Transverse colon (tissue), 4 donors: Measurements from ENCODE around the gene ARPC1A. TPM values are rescaled to one million over a fixed set of nuclear protein-coding genes. Genes with fewer than 3 reads are reported as not detected.

Experiments used
- DNase-seq: peaks from one replicate; pipeline ENCODE4 v3.0.0-alpha.2; 2019
- H3K27ac ChIP-seq, 4 donors: fragments of 200-600 bp; sonication (generic); 2 replicates each; pipeline ENCODE4 v1.5.1; 2016 to 2018; ENCODE audit warnings: inconsistent platforms in 4 of 4
- H3K27me3 ChIP-seq: fragments of 200-600 bp; sonication (generic); 2 replicates; pipeline ENCODE4 v1.5.1; 2017; ENCODE audit warnings: inconsistent platforms
- H3K36me3 ChIP-seq, 4 donors: fragments of 200-600 bp; sonication (generic); 2 replicates each; pipeline ENCODE4 v1.5.1; 2017 to 2019; ENCODE audit warnings: inconsistent platforms in 4 of 4
- H3K4me1 ChIP-seq, 4 donors: fragments of 200-600 bp; sonication (generic); 2 replicates each; pipeline ENCODE4 v1.5.1; 2017 to 2020; ENCODE audit warnings: inconsistent platforms in 4 of 4
- H3K4me3 ChIP-seq, 4 donors: fragments of 200-600 bp; sonication (generic); 1 replicate in 1 of 4; 2 replicates in 3 of 4; pipeline versions ENCODE4 v1.5.1 to v1.6.1; 2017 to 2019; ENCODE audit warnings: inconsistent platforms in 4 of 4
- H3K9me3 ChIP-seq, 2 donors: fragments of 200-600 bp; sonication (generic); 2 replicates each; pipeline ENCODE4 v1.5.1; 2017 to 2019; ENCODE audit warnings: inconsistent platforms in 2 of 2
- CTCF ChIP-seq, 5 experiments: fragments of 200-600 bp in 3 of 5; fragments of 450-650 bp in 2 of 5; sonication (generic) in 3 of 5; IDR thresholded peaks; 1 replicate in 2 of 5; 2 replicates in 3 of 5; pipeline ENCODE4 v1.5.1; 2016 to 2017; ENCODE audit warnings: antibody characterized with exemption in 5 of 5, inconsistent platforms in 3 of 5, mild to moderate bottlenecking in 2 of 5, moderate library complexity in 1 of 5
- EP300 ChIP-seq: sonication (generic); formaldehyde crosslinking; IDR thresholded peaks from one replicate; pipeline ENCODE4 v1.6.1; 2017; ENCODE audit warnings: antibody characterized with exemption, low read depth
- POLR2A ChIP-seq: fragments of 450-650 bp; IDR thresholded peaks from one replicate; pipeline ENCODE4 v1.6.1; 2016; ENCODE audit warnings: antibody characterized with exemption, mild to moderate bottlenecking, moderate library complexity
- POLR2AphosphoS5 ChIP-seq, 3 donors: sonication (generic); formaldehyde crosslinking; IDR thresholded peaks; one replicate each; pipeline ENCODE4 v1.6.1; 2016; ENCODE audit warnings: antibody characterized with exemption in 3 of 3
- WGBS, 2 donors: methylation state at CpG; one replicate each; pipeline ENCODE4 v1.1.5; 2018; ENCODE audit warnings: low coverage in 1 of 2; 5-methylcytosine and 5-hydroxymethylcytosine counted together
- in situ Hi-C, 4 donors: fragments of 200-750 bp; cut with MboI; loops; one replicate each; pipeline versions ENCODE4 v1.15.0 to v1.15.1; 2017; ENCODE audit warnings: low sequenced_read_pairs in 3 of 4, low pct_ligation_motif_present in 1 of 4, low pct_unique_long_range_greater_than_20kb in 1 of 4
- intact Hi-C: fragments of 100-400 bp; cut with DNase I; formaldehyde crosslinking; loops from one replicate; pipeline ENCODE4 v1.15.1; 2023; ENCODE audit warnings: low total_unique reads
- total RNA-seq, 4 donors: library from RNA; depleted of rRNA; stranded (reverse); fragments of >200 nt; gene quantifications; one replicate each; pipeline ENCODE4 v1.1.0, GENCODE V29; 2016

The ARPC1A gene
- total RNA-seq, 4 donors from 2014 or later: 104 to 186 (median 147) TPM

GRCh38 chr7:99308461-99309074, 17.1 kb upstream of the ARPC1A start:
- WGBS, 2 donors: 87 to 98% methylated on average over 5 to 7 of the region's 7 CpGs
- no peak for DNase-seq
- in situ Hi-C loops: loop anchor here in 1 of 4 donors (25.0 kb wide), 1 partner anchor 146 kb away; no protein-coding TSS in a partner anchor
- no peaks in the 10 kb centered on the region for H3K36me3 ChIP-seq
- H3K27ac ChIP-seq: no peak overlapping the region
- peaks cover 0 to 4% (median 0%) of the 10 kb centered on the region in 4 donors for H3K4me1 ChIP-seq
- H3K4me3 ChIP-seq: no peak overlapping the region
- no peaks in the 10 kb centered on the region for H3K9me3 ChIP-seq
- TF ChIP-seq POLR2A (no peak), CTCF (IDR thresholded peaks at IDR 0.05) (no peak), POLR2AphosphoS5 (IDR thresholded peaks at IDR 0.05) (no peak), EP300 (no peak)
- intact Hi-C loops: no loop called here
- no peaks in the 10 kb centered on the region for H3K27me3 ChIP-seq

- DNase-seq: no peak
- H3K36me3 ChIP-seq: no peaks in the 10 kb centered on the region
- in situ Hi-C loops: loop anchor here in 1 of 4 donors (25.0 kb wide), 1 partner anchor 147 kb away; no protein-coding TSS in a partner anchor
- intact Hi-C loops: no loop called here
- peaks cover 0 to 4% (median 0%) of the 10 kb centered on the region in 4 donors for H3K4me1 ChIP-seq
- no peaks in the 10 kb centered on the region for H3K9me3 ChIP-seq
- no peak overlapping the region for H3K27ac ChIP-seq
- H3K27me3 ChIP-seq: no peaks in the 10 kb centered on the region
- H3K4me3 ChIP-seq: no peak overlapping the region
- TF ChIP-seq CTCF (IDR thresholded peaks at IDR 0.05) (no peak), POLR2AphosphoS5 (IDR thresholded peaks at IDR 0.05) (no peak), POLR2A (no peak), EP300 (no peak)
- WGBS, 2 donors: 91 to 100% methylated on average over 4 to 7 of the region's 7 CpGs
Observed at GRCh38 chr7:99309111-99309510, 16.6 kb upstream of the ARPC1A start.

- TF ChIP-seq POLR2AphosphoS5 (IDR thresholded peaks at IDR 0.05) (no peak), POLR2A (no peak), CTCF (IDR thresholded peaks at IDR 0.05) (no peak), EP300 (no peak)
- intact Hi-C loops (no loop called here), in situ Hi-C loops (loop anchor here (5.0 to 25.0 kb wide), 4 partner anchors 148 to 275 kb away; no protein-coding TSS in a partner anchor)
- H3K27ac ChIP-seq: no peak overlapping the region
- H3K4me1 ChIP-seq: peaks cover 0 to 4% (median 0%) of the 10 kb centered on the region in 4 donors
- H3K27me3 ChIP-seq: no peaks in the 10 kb centered on the region
- no peak for DNase-seq
- 83 to 90% methylated on average over 4 of the region's 4 CpGs for WGBS, 2 donors
- H3K4me3 ChIP-seq: no peak overlapping the region
- H3K36me3 ChIP-seq: no peaks in the 10 kb centered on the region
- no peaks in the 10 kb centered on the region for H3K9me3 ChIP-seq
Observed at GRCh38 chr7:99310004-99310403, 15.7 kb upstream of the ARPC1A start.

- WGBS, 2 donors: 84 to 87% methylated on average over 5 to 9 of the region's 9 CpGs
- H3K4me1 ChIP-seq: peaks cover 0 to 4% (median 0%) of the 10 kb centered on the region in 4 donors
- no peaks in the 10 kb centered on the region for H3K9me3 ChIP-seq
- H3K36me3 ChIP-seq: no peaks in the 10 kb centered on the region
- H3K27me3 ChIP-seq: no peaks in the 10 kb centered on the region
- H3K4me3 ChIP-seq: no peak overlapping the region
- no peak for DNase-seq
- in situ Hi-C loops (loop anchor here (5.0 to 25.0 kb wide), 4 partner anchors 149 to 277 kb away; no protein-coding TSS in a partner anchor), intact Hi-C loops (loop anchor here (2.0 kb wide), 1 partner anchor 271 kb away; no protein-coding TSS in a partner anchor)
- no peak for TF ChIP-seq POLR2A
- H3K27ac ChIP-seq: no peak overlapping the region
Observed at GRCh38 chr7:99311702-99312101, 14.0 kb upstream of the ARPC1A start.
